Spleen (tissue), 11 donors: Measurements from ENCODE around the gene SORCS2. TPM values are rescaled to one million over a fixed set of nuclear protein-coding genes. Genes with fewer than 3 reads are reported as not detected.

Experiments
- DNase-seq: peaks from one replicate; pipeline ENCODE4 v3.0.0-alpha.2; 2020
- H3K27ac ChIP-seq, 8 donors: fragments of 200-600 bp; sonication (generic) in 7 of 8; 1 replicate in 4 of 8; 2 replicates in 4 of 8; pipeline versions ENCODE4 v1.5.0 to v1.8.0; 2016 to 2021; ENCODE audit warnings: inconsistent platforms in 4 of 8, mild to moderate bottlenecking in 4 of 8, moderate library complexity in 1 of 8
- H3K27me3 ChIP-seq, 7 donors: fragments of 200-600 bp; sonication (generic) in 6 of 7; replicated peaks in 1 of 7; 1 replicate in 4 of 7; 2 replicates in 3 of 7; pipeline versions ENCODE4 v1.5.0 to v1.8.0; 2016 to 2021; ENCODE audit warnings: inconsistent platforms in 3 of 7, mild to moderate bottlenecking in 1 of 7
- H3K36me3 ChIP-seq, 6 donors: fragments of 200-600 bp; sonication (generic) in 5 of 6; 1 replicate in 4 of 6; 2 replicates in 2 of 6; pipeline versions ENCODE4 v1.5.0 to v1.8.0; 2016 to 2021; ENCODE audit warnings: inconsistent platforms in 2 of 6
- H3K4me1 ChIP-seq, 6 donors: fragments of 200-600 bp; sonication (generic) in 5 of 6; 1 replicate in 3 of 6; 2 replicates in 3 of 6; pipeline versions ENCODE4 v1.5.0 to v1.8.0; 2016 to 2021; ENCODE audit warnings: inconsistent platforms in 3 of 6
- H3K4me3 ChIP-seq, 8 donors: fragments of 200-600 bp; sonication (generic) in 7 of 8; 1 replicate in 4 of 8; 2 replicates in 4 of 8; pipeline versions ENCODE4 v1.5.0 to v1.8.0; 2016 to 2021; ENCODE audit warnings: inconsistent platforms in 4 of 8, mild to moderate bottlenecking in 4 of 8, moderate library complexity in 2 of 8
- H3K9me3 ChIP-seq, 8 donors: fragments of 200-600 bp; sonication (generic) in 7 of 8; 1 replicate in 4 of 8; 2 replicates in 4 of 8; pipeline versions ENCODE4 v1.5.0 to v1.8.0; 2016 to 2021; ENCODE audit warnings: inconsistent platforms in 4 of 8
- POLR2A ChIP-seq, 3 donors: fragments of 450-650 bp; IDR thresholded peaks; one replicate each; pipeline ENCODE4 v1.5.1; 2017; ENCODE audit warnings: antibody characterized with exemption in 3 of 3, mild to moderate bottlenecking in 1 of 3
- POLR2AphosphoS5 ChIP-seq, 3 donors: sonication (generic); formaldehyde crosslinking; IDR thresholded peaks; one replicate each; pipeline ENCODE4 v1.5.1; 2017; ENCODE audit warnings: antibody characterized with exemption in 3 of 3
- WGBS, 5 donors: extraction: QIAGEN DNeasy Blood & Tissue Kit in 3 of 5; methylation state at CpG; one replicate each; pipeline versions ENCODE4 v1.1.5 to v1.1.7; 2013 to 2018; 5-methylcytosine and 5-hydroxymethylcytosine counted together
- intact Hi-C: fragments of 100-400 bp; cut with DNase I; formaldehyde crosslinking; loops from one replicate; pipeline ENCODE4 v1.15.0; 2023; ENCODE audit warnings: low total_unique reads
- polyA plus RNA-seq, 3 donors: library from polyadenylated mRNA; stranded (reverse); fragments of 200-250 nt; gene quantifications; one replicate each; pipeline ENCODE4 v1.2.1, GENCODE V29; 2013
- total RNA-seq, 7 donors: library from RNA; depleted of rRNA in 3 of 7; stranded (reverse); fragments of >200 nt in 3 of 7; fragmentation: NEBNext Ultra II Directional in 4 of 7; extraction: Animal tissue kit (Norgen Biotek cat#: 25700) in 4 of 7; gene quantifications; one replicate each; pipeline versions ENCODE4 v1.1.0 to v1.2.1, GENCODE V29; 2016 to 2021
- TF ChIP-seq, protein P1 (sequence below), 11 experiments: fragments of 200-600 bp in 7 of 11; fragments of 450-650 bp in 4 of 11; sonication (generic) in 4 of 11; IDR thresholded peaks in 8 of 11; conservative IDR thresholded peaks in 3 of 11; 1 replicate in 7 of 11; 2 replicates in 4 of 11; pipeline versions ENCODE4 v1.4.0 to v1.8.0; 2016 to 2021; ENCODE audit warnings: antibody characterized with exemption in 11 of 11, inconsistent platforms in 4 of 11, mild to moderate bottlenecking in 1 of 11
- donor health status: healthy with polysubstance abuse.
- donor health status: DM: no; HTN: no; CAD: no; lungs with moderate emphysema.
- donor health status: DM: no; HTN: no; CAD: no.
- donor health status: Bipolar disorder and iron deficiency.
- donor health status: healthy.
- donor health status: DM: no; HTN: no; CAD: no.
- donor health status: DM: yes; HTN: yes; CAD: no.

The SORCS2 gene
- total and polyA plus RNA-seq, 10 donors = 0.33 to 1.6 (median 0.60) TPM

GRCh38 chr4:7326306-7326692 is 134.0 kb downstream of the SORCS2 start:
- Histone ChIP-seq H3K9me3 (peaks cover 0 to 5% (median 0%) of the 10 kb centered on the region in 8 donors), H3K4me3 (no peak overlapping the region), H3K36me3 (no peaks in the 10 kb centered on the region), H3K4me1 (peaks cover 0 to 12% (median 0%) of the 10 kb centered on the region in 6 donors), H3K27me3 (peaks cover 0 to 67% (median 0%) of the 10 kb centered on the region in 7 donors), H3K27ac (no peak overlapping the region)
- intact Hi-C loops = no loop called here
- no peak for DNase-seq
- WGBS, 5 donors = 59 to 84% (median 78%) methylated on average over 4 to 12 of the region's 12 CpGs
- no peak for TF ChIP-seq POLR2AphosphoS5 (IDR thresholded peaks at IDR 0.05)

GRCh38 chr4:7326693-7327340 is 134.5 kb downstream of the SORCS2 start:
- Histone ChIP-seq H3K4me1 (peaks cover 0 to 12% (median 0%) of the 10 kb centered on the region in 6 donors), H3K27me3 (peaks cover 0 to 72% (median 0%) of the 10 kb centered on the region in 7 donors), H3K9me3 (peaks cover 0 to 2% (median 0%) of the 10 kb centered on the region in 8 donors), H3K36me3 (no peaks in the 10 kb centered on the region), H3K4me3 (no peak overlapping the region), H3K27ac (no peak overlapping the region)
- TF ChIP-seq POLR2A (IDR thresholded peaks at IDR 0.05) = no peak
- TF ChIP-seq, protein P1, sequence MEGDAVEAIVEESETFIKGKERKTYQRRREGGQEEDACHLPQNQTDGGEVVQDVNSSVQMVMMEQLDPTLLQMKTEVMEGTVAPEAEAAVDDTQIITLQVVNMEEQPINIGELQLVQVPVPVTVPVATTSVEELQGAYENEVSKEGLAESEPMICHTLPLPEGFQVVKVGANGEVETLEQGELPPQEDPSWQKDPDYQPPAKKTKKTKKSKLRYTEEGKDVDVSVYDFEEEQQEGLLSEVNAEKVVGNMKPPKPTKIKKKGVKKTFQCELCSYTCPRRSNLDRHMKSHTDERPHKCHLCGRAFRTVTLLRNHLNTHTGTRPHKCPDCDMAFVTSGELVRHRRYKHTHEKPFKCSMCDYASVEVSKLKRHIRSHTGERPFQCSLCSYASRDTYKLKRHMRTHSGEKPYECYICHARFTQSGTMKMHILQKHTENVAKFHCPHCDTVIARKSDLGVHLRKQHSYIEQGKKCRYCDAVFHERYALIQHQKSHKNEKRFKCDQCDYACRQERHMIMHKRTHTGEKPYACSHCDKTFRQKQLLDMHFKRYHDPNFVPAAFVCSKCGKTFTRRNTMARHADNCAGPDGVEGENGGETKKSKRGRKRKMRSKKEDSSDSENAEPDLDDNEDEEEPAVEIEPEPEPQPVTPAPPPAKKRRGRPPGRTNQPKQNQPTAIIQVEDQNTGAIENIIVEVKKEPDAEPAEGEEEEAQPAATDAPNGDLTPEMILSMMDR (IDR thresholded peaks at IDR 0.05 in 8 of 11, conservative IDR thresholded peaks at IDR 0.05 in 3 of 11) = no peak
- TF ChIP-seq POLR2AphosphoS5 (IDR thresholded peaks at IDR 0.05) = peak in 2 of 3 donors; percentile 22 to 30
- DNase-seq = peak; percentile 74
- intact Hi-C loops = no loop called here
- WGBS, 5 donors = 59 to 72% (median 62%) methylated on average over 8 to 20 of the region's 20 CpGs

GRCh38 chr4:7327341-7327885 is 135.1 kb downstream of the SORCS2 start:
- H3K27ac ChIP-seq = no peak overlapping the region
- H3K4me3 ChIP-seq = no peak overlapping the region
- H3K27me3 ChIP-seq = peaks cover 0 to 71% (median 0%) of the 10 kb centered on the region in 7 donors
- no peaks in the 10 kb centered on the region for H3K36me3 ChIP-seq
- intact Hi-C loops = no loop called here
- 42 to 79% (median 69%) methylated on average over 10 to 17 of the region's 17 CpGs for WGBS, 5 donors
- no peaks in the 10 kb centered on the region for H3K9me3 ChIP-seq
- peak; percentile 70 for DNase-seq
- H3K4me1 ChIP-seq = peaks cover 0 to 12% (median 2%) of the 10 kb centered on the region in 6 donors
- TF ChIP-seq POLR2A (IDR thresholded peaks at IDR 0.05) (no peak), POLR2AphosphoS5 (IDR thresholded peaks at IDR 0.05) (no peak)
- TF ChIP-seq, protein P1 (IDR thresholded peaks at IDR 0.05 in 8 of 11, conservative IDR thresholded peaks at IDR 0.05 in 3 of 11) = no peak

- intact Hi-C loops = no loop called here
Measured at GRCh38 chr4:7328162-7328912, 136.0 kb downstream of the SORCS2 start.

More at GRCh38 chr4:7328162-7328912, 136.0 kb downstream of the SORCS2 start:
- peaks cover 0 to 80% (median 0%) of the 10 kb centered on the region in 7 donors for H3K27me3 ChIP-seq
- 78 to 88% (median 82%) methylated on average over 12 to 15 of the region's 15 CpGs for WGBS, 5 donors
- no peak for TF ChIP-seq POLR2A (IDR thresholded peaks at IDR 0.05)
- TF ChIP-seq, protein P1 (IDR thresholded peaks at IDR 0.05 in 8 of 11, conservative IDR thresholded peaks at IDR 0.05 in 3 of 11) = no peak
- no peak for TF ChIP-seq POLR2AphosphoS5 (IDR thresholded peaks at IDR 0.05)
- H3K4me1 ChIP-seq = peaks cover 0 to 12% (median 2%) of the 10 kb centered on the region in 6 donors
- H3K27ac ChIP-seq = no peak overlapping the region
- no peaks in the 10 kb centered on the region for H3K36me3 ChIP-seq
- H3K4me3 ChIP-seq = no peak overlapping the region
- DNase-seq = peak; percentile 71
- H3K9me3 ChIP-seq = no peaks in the 10 kb centered on the region
